SK-N-SH treated with all-trans-retinoic acid at 6 μM for 48 hours (cell line): ENCODE data around the gene SPOPL.
"Not testable (repeated sequence)": the region's sequence is repeated elsewhere in the genome, so short reads cannot be mapped to it uniquely, and the experiment has no call there.

ENCODE experiments used
- ATAC-seq: fragments of 200-7000 bp; cut with Tn5 transposase; 3 replicates; pipeline ENCODE4 v1.9.1; 2020; ENCODE audit warnings: mild to moderate bottlenecking, moderate library complexity
- ARNTL ChIP-seq: fragments of 450-650 bp; formaldehyde crosslinking; IDR thresholded peaks from 2 replicates; pipeline ENCODE4 v1.5.0; 2020; ENCODE audit warnings: low read depth, mild to moderate bottlenecking, moderate library complexity, borderline replicate concordance
- BACH2 ChIP-seq: fragments of 250-450 bp; sonication (Bioruptor Pico); IDR thresholded peaks from 2 replicates; pipeline ENCODE4 v1.9.0; 2021; ENCODE audit warnings: mild to moderate bottlenecking, borderline replicate concordance
- CSDC2 ChIP-seq: fragments of 250-450 bp; sonication (Bioruptor Pico); IDR thresholded peaks from 2 replicates; pipeline ENCODE4 v1.5.0; 2020; ENCODE audit warnings: mild to moderate bottlenecking, moderate library complexity
- ISL1 ChIP-seq: fragments of 250-450 bp; sonication (Bioruptor Pico); IDR thresholded peaks from 2 replicates; pipeline ENCODE4 v2.1.2; 2022; ENCODE audit warnings: mild to moderate bottlenecking, moderate library complexity
- OSR1 ChIP-seq: fragments of 250-450 bp; sonication (Bioruptor Pico); IDR thresholded peaks from 2 replicates; pipeline ENCODE4 v1.8.0; 2022; ENCODE audit warnings: moderate library complexity, mild to moderate bottlenecking, inconsistent platforms
- SNAI2 ChIP-seq: fragments of 250-450 bp; sonication (Bioruptor Pico); IDR thresholded peaks from 2 replicates; pipeline ENCODE4 v1.5.0; 2020; ENCODE audit warnings: mild to moderate bottlenecking, moderate library complexity
- TCF4 ChIP-seq: fragments of 250-450 bp; sonication (Bioruptor Pico); IDR thresholded peaks from 2 replicates; pipeline ENCODE4 v1.8.0; 2021; ENCODE audit warnings: mild to moderate bottlenecking, moderate library complexity, borderline replicate concordance
- TOX ChIP-seq: fragments of 250-450 bp; sonication (Bioruptor Pico); IDR thresholded peaks from 2 replicates; pipeline ENCODE4 v1.8.0; 2021; ENCODE audit warnings: mild to moderate bottlenecking, moderate library complexity, borderline replicate concordance
- ZC3H10 ChIP-seq: fragments of 250-450 bp; sonication (Bioruptor Pico); IDR thresholded peaks from 2 replicates; pipeline ENCODE4 v1.5.1; 2021; ENCODE audit warnings: mild to moderate bottlenecking, moderate library complexity
- ZFP3 ChIP-seq: fragments of 250-450 bp; sonication (Bioruptor Pico); IDR thresholded peaks from 2 replicates; pipeline ENCODE4 v1.5.0; 2020; ENCODE audit warnings: mild to moderate bottlenecking, moderate library complexity
- ZFP30 ChIP-seq: fragments of 450-650 bp; formaldehyde crosslinking; IDR thresholded peaks from 2 replicates; pipeline ENCODE4 v1.5.0; 2022; ENCODE audit warnings: mild to moderate bottlenecking, moderate library complexity
- ZNF565 ChIP-seq: fragments of 450-650 bp; formaldehyde crosslinking; conservative IDR thresholded peaks from 2 replicates; pipeline ENCODE4 v1.5.0; 2020; ENCODE audit warnings: low read depth, mild to moderate bottlenecking, moderate library complexity
- ZNF70 ChIP-seq: fragments of 450-650 bp; formaldehyde crosslinking; IDR thresholded peaks from 2 replicates; pipeline ENCODE4 v1.5.0; 2020; ENCODE audit warnings: mild to moderate bottlenecking, moderate library complexity
- ZNF8 ChIP-seq: fragments of 450-650 bp; formaldehyde crosslinking; IDR thresholded peaks from 2 replicates; pipeline ENCODE4 v1.5.0; 2020; ENCODE audit warnings: mild to moderate bottlenecking, moderate library complexity
- TF ChIP-seq, protein P1 (sequence below): fragments of 250-450 bp; sonication (Bioruptor Pico); IDR thresholded peaks from 2 replicates; pipeline ENCODE4 v1.5.1; 2020; ENCODE audit warnings: low read depth, mild to moderate bottlenecking, moderate library complexity
- TF ChIP-seq, protein P2 (sequence below): fragments of 250-450 bp; sonication (Bioruptor Pico); IDR thresholded peaks from 2 replicates; pipeline ENCODE4 v1.8.0; 2020; ENCODE audit warnings: mild to moderate bottlenecking, moderate library complexity, borderline replicate concordance
- TF ChIP-seq, protein P3 (sequence below): fragments of 250-450 bp; sonication (Bioruptor Pico); IDR thresholded peaks from 2 replicates; pipeline ENCODE4 v1.5.1; 2021; ENCODE audit warnings: mild to moderate bottlenecking, moderate library complexity
- TF ChIP-seq, protein P4 (sequence below): fragments of 250-450 bp; sonication (Bioruptor Pico); IDR thresholded peaks from 2 replicates; pipeline ENCODE4 v1.5.0; 2020; ENCODE audit warnings: mild to moderate bottlenecking, moderate library complexity
- TF ChIP-seq, protein P5 (sequence below): fragments of 250-450 bp; sonication (Bioruptor Pico); IDR thresholded peaks from 2 replicates; pipeline ENCODE4 v1.8.0; 2021; ENCODE audit warnings: low read depth, mild to moderate bottlenecking, moderate library complexity, borderline replicate concordance

The SPOPL gene

DNA sequence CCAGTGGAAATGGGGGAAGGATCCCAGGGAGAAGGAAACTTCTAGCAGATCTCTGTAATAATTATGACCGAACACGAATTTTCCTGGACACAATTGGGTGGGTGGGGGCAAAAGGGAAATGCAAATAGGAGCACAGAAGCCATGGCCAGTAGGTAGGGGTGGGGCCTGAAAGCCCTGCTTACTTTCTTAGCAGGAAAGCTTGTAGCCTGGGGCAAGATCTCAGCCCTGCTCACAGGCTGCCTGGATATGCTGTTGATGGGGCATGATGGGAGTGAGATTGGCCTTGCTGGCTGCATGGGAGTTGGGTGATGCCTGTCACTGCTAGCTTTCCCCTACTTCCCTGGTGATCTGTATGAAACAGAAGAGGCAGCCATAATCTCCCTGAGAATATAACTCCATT lies 45.9 kb upstream of the SPOPL start:
- ATAC-seq: no peak
- TF ChIP-seq ZNF70 (CRISPR knock-in tag) (no peak), TCF4 (no peak), CSDC2 (no peak), ZC3H10 (no peak), SNAI2 (no peak), ISL1 (CRISPR knock-in tag) (no peak), TOX (CRISPR knock-in tag) (no peak), ZFP30 (CRISPR knock-in tag) (no peak), ZFP3 (CRISPR knock-in tag) (no peak)
- TF ChIP-seq, protein P1, sequence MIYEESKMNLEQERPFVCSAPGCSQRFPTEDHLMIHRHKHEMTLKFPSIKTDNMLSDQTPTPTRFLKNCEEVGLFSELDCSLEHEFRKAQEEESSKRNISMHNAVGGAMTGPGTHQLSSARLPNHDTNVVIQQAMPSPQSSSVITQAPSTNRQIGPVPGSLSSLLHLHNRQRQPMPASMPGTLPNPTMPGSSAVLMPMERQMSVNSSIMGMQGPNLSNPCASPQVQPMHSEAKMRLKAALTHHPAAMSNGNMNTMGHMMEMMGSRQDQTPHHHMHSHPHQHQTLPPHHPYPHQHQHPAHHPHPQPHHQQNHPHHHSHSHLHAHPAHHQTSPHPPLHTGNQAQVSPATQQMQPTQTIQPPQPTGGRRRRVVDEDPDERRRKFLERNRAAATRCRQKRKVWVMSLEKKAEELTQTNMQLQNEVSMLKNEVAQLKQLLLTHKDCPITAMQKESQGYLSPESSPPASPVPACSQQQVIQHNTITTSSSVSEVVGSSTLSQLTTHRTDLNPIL (CRISPR knock-in tag): no peak
- TF ChIP-seq, protein P2, sequence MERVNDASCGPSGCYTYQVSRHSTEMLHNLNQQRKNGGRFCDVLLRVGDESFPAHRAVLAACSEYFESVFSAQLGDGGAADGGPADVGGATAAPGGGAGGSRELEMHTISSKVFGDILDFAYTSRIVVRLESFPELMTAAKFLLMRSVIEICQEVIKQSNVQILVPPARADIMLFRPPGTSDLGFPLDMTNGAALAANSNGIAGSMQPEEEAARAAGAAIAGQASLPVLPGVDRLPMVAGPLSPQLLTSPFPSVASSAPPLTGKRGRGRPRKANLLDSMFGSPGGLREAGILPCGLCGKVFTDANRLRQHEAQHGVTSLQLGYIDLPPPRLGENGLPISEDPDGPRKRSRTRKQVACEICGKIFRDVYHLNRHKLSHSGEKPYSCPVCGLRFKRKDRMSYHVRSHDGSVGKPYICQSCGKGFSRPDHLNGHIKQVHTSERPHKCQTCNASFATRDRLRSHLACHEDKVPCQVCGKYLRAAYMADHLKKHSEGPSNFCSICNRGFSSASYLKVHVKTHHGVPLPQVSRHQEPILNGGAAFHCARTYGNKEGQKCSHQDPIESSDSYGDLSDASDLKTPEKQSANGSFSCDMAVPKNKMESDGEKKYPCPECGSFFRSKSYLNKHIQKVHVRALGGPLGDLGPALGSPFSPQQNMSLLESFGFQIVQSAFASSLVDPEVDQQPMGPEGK: no peak
- TF ChIP-seq, protein P3, sequence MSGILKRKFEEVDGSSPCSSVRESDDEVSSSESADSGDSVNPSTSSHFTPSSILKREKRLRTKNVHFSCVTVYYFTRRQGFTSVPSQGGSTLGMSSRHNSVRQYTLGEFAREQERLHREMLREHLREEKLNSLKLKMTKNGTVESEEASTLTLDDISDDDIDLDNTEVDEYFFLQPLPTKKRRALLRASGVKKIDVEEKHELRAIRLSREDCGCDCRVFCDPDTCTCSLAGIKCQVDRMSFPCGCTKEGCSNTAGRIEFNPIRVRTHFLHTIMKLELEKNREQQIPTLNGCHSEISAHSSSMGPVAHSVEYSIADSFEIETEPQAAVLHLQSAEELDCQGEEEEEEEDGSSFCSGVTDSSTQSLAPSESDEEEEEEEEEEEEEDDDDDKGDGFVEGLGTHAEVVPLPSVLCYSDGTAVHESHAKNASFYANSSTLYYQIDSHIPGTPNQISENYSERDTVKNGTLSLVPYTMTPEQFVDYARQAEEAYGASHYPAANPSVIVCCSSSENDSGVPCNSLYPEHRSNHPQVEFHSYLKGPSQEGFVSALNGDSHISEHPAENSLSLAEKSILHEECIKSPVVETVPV (CRISPR knock-in tag): no peak
- TF ChIP-seq, protein P4, sequence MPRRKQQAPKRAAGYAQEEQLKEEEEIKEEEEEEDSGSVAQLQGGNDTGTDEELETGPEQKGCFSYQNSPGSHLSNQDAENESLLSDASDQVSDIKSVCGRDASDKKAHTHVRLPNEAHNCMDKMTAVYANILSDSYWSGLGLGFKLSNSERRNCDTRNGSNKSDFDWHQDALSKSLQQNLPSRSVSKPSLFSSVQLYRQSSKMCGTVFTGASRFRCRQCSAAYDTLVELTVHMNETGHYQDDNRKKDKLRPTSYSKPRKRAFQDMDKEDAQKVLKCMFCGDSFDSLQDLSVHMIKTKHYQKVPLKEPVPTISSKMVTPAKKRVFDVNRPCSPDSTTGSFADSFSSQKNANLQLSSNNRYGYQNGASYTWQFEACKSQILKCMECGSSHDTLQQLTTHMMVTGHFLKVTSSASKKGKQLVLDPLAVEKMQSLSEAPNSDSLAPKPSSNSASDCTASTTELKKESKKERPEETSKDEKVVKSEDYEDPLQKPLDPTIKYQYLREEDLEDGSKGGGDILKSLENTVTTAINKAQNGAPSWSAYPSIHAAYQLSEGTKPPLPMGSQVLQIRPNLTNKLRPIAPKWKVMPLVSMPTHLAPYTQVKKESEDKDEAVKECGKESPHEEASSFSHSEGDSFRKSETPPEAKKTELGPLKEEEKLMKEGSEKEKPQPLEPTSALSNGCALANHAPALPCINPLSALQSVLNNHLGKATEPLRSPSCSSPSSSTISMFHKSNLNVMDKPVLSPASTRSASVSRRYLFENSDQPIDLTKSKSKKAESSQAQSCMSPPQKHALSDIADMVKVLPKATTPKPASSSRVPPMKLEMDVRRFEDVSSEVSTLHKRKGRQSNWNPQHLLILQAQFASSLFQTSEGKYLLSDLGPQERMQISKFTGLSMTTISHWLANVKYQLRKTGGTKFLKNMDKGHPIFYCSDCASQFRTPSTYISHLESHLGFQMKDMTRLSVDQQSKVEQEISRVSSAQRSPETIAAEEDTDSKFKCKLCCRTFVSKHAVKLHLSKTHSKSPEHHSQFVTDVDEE (CRISPR knock-in tag): no peak

DNA sequence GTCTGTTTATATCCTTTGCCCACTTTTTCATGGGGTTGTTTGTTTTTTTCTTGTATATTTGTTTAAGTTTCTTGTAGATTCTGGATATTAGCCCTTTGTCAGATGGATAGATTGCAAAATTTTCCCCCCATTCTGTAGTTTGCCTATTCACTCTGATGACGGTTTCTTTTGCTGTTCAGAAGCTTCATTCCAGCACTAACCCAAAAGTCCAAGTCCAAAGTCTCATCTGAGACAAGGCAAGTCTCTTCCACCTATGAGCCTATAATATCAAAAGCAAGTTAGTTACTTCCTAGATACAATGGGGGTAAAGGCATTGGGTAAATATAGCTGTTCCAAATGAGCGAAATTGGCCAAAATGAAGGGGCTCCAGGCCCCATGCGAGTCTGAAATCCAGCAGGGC lies 38.9 kb upstream of the SPOPL start:
- ATAC-seq: not testable (repeated sequence)

DNA sequence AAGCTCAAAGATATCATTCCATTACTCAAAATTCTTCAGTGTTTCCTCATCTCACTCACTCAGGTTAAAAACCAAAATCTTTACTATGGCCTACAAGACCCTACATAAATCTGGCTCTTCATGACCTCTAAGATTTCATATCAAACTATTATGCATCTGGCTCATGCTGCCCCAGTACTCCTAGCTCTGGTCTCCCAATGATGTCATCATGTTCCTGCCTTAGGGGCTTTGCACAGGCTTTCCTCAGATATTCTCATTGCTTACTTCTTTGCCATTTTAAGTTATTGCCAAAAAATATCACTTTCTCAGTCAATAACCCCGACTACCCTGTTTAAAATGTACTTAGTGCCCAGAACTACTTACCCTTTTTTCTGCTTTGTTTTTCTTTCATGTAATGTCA lies 33.0 kb upstream of the SPOPL start:
- TF ChIP-seq, protein P4 (CRISPR knock-in tag): no peak
- TF ChIP-seq OSR1 (CRISPR knock-in tag) (no peak), CSDC2 (no peak), ZFP3 (CRISPR knock-in tag) (no peak), BACH2 (CRISPR knock-in tag) (no peak), ZNF565 (CRISPR knock-in tag) (no peak), ZNF8 (CRISPR knock-in tag) (no peak), ARNTL (CRISPR knock-in tag) (no peak)
- TF ChIP-seq, protein P5, sequence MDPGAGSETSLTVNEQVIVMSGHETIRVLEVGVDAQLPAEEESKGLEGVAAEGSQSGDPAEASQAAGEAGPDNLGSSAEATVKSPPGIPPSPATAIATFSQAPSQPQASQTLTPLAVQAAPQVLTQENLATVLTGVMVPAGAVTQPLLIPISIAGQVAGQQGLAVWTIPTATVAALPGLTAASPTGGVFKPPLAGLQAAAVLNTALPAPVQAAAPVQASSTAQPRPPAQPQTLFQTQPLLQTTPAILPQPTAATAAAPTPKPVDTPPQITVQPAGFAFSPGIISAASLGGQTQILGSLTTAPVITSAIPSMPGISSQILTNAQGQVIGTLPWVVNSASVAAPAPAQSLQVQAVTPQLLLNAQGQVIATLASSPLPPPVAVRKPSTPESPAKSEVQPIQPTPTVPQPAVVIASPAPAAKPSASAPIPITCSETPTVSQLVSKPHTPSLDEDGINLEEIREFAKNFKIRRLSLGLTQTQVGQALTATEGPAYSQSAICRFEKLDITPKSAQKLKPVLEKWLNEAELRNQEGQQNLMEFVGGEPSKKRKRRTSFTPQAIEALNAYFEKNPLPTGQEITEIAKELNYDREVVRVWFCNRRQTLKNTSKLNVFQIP (CRISPR knock-in tag): no peak
- ATAC-seq: no peak
